Measurements from ENCODE around the gene EIF4E2. TPM values are rescaled to one million over a fixed set of nuclear protein-coding genes. Genes with fewer than 3 reads are reported as not detected.

EIF4E2 gene
- total and polyA plus RNA-seq, 8 donors = 17.8 to 33.0 (median 26.8) TPM

GRCh38 chr2:232551250-232551638 lies 755 bp downstream of the EIF4E2 start:
- intact Hi-C loops (cut with DNase I) = no loop called here
- no peaks in the 10 kb centered on the region for H3K27me3 ChIP-seq
- TF ChIP-seq CTCF (IDR thresholded peaks at IDR 0.05) = no peak
- ATAC-seq = no peak
- H3K4me1 ChIP-seq = peaks cover 0 to 15% (median 4%) of the 10 kb centered on the region in 3 donors
- H3K4me3 ChIP-seq = peak overlapping the region; percentile 82 to 99 (median 94)
- FAIRE-seq = no peak
- DNase-seq = no peak
- no peaks in the 10 kb centered on the region for H3K9me3 ChIP-seq
- 5 to 7% methylated on average over 7 of the region's 7 CpGs for WGBS, 2 donors
- no peaks in the 10 kb centered on the region for H3K36me3 ChIP-seq
- H3K27ac ChIP-seq = peak overlapping the region; percentile 92 to 99 (median 95)

- no peaks in the 10 kb centered on the region for H3K36me3 ChIP-seq
- no peak for DNase-seq
- no peaks in the 10 kb centered on the region for H3K27me3 ChIP-seq
- no peaks in the 10 kb centered on the region for H3K9me3 ChIP-seq
- intact Hi-C loops (cut with DNase I) = no loop called here
- TF ChIP-seq CTCF (IDR thresholded peaks at IDR 0.05) = no peak
- H3K4me3 ChIP-seq = peak overlapping the region in 2 of 4 donors; percentile 82 to 93
- no peak for FAIRE-seq
- H3K4me1 ChIP-seq = peaks cover 0 to 15% (median 4%) of the 10 kb centered on the region in 3 donors
- ATAC-seq = no peak
- 89 to 95% methylated on average over 4 of the region's 4 CpGs for WGBS, 2 donors
- H3K27ac ChIP-seq = no peak overlapping the region
Measured at GRCh38 chr2:232551776-232552175, 1.3 kb downstream of the EIF4E2 start.

GRCh38 chr2:232556426-232556825 lies 5.9 kb downstream of the EIF4E2 start:
- Histone ChIP-seq H3K9me3 (no peaks in the 10 kb centered on the region), H3K36me3 (peaks cover 4 to 19% (median 6%) of the 10 kb centered on the region in 3 donors), H3K4me1 (peaks cover 0 to 10% (median 4%) of the 10 kb centered on the region in 3 donors), H3K4me3 (no peak overlapping the region), H3K27ac (no peak overlapping the region), H3K27me3 (no peaks in the 10 kb centered on the region)
- TF ChIP-seq CTCF (IDR thresholded peaks at IDR 0.05) = no peak
- intact Hi-C loops (cut with DNase I) = no loop called here
- ATAC-seq (no peak), FAIRE-seq (no peak), DNase-seq (no peak)
- 82 to 84% methylated on average over 3 of the region's 3 CpGs for WGBS, 2 donors

GRCh38 chr2:232562515-232563151 lies 12.1 kb downstream of the EIF4E2 start:
- intact Hi-C loops (cut with DNase I) = no loop called here
- Histone ChIP-seq H3K27ac (no peak overlapping the region), H3K4me1 (no peaks in the 10 kb centered on the region), H3K36me3 (peaks cover 12 to 49% (median 18%) of the 10 kb centered on the region in 3 donors), H3K4me3 (no peak overlapping the region), H3K9me3 (no peaks in the 10 kb centered on the region), H3K27me3 (no peaks in the 10 kb centered on the region)
- ATAC-seq (no peak), FAIRE-seq (no peak), DNase-seq (no peak)
- 86 to 90% methylated on average over 8 of the region's 8 CpGs for WGBS, 2 donors
- no peak for TF ChIP-seq CTCF (IDR thresholded peaks at IDR 0.05)

GRCh38 chr2:232563580-232563979 lies 13.1 kb downstream of the EIF4E2 start:
- H3K9me3 ChIP-seq = no peaks in the 10 kb centered on the region
- H3K4me3 ChIP-seq = no peak overlapping the region
- no peak for FAIRE-seq
- no peaks in the 10 kb centered on the region for H3K27me3 ChIP-seq
- no peak for DNase-seq
- H3K27ac ChIP-seq = no peak overlapping the region
- intact Hi-C loops (cut with DNase I) = no loop called here
- H3K36me3 ChIP-seq = peaks cover 9 to 45% (median 26%) of the 10 kb centered on the region in 3 donors
- 57 to 62% methylated on average over 3 of the region's 3 CpGs for WGBS, 2 donors
- TF ChIP-seq CTCF (IDR thresholded peaks at IDR 0.05) = no peak
- H3K4me1 ChIP-seq = no peaks in the 10 kb centered on the region
- no peak for ATAC-seq

Data from pancreas (tissue), 10 donors.